HG03135 (cell line): Measurements from ENCODE around the gene MBD3.
A peak's percentile ranks its signal among the peaks of the same experiment; 100 is the strongest.

Experiments
- ATAC-seq: cut with Tn5 transposase; IDR thresholded peaks from one replicate; pipeline ENCODE4 v1.9.1; 2021; ENCODE audit warnings: mild to moderate bottlenecking, moderate library complexity; ENCODE audit not compliant: unreplicated experiment

The MBD3 gene

DNA sequence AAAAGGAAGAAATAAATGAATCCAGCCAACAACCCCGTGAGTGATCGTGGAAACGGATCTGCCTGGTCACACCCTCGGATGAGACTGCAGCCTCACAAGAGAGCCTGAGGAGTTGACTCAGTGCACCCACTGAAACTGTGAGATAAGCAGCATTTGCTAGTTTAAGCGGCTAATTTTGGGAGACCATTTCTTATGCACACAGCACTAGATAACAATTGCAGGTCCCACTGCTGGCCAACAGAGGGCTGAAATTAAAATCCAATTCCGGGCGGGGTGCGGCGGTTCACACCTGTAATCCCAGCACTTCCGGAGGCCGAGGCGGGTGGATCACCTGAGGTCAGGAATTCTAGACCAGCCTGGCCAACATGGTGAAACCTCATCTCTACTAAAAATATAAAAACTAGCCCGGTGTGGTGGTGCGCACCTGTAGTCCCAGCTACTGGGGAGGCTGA lies 9.0 kb upstream of the MBD3 start:
- no peak for ATAC-seq

DNA sequence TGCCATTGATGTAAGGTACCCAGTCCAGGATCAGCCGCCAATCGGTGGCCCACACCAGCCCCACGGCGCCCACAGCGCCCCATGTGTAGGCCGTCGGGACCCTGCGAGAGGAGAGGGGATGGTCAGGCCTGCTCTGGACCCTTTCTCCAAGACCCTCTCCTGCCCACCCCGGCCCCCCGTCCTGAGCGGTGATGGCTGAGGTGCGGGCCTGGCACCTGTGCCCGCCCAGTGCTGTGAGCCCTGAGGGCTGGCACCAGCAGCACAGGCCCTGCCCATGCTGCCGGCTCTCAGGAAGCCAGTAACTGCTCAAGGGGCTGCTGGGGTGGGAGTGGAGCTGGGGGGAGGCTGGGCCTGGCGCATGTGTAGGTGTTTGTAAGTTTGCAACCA lies 6.8 kb upstream of the MBD3 start:
- ATAC-seq, result no peak

DNA sequence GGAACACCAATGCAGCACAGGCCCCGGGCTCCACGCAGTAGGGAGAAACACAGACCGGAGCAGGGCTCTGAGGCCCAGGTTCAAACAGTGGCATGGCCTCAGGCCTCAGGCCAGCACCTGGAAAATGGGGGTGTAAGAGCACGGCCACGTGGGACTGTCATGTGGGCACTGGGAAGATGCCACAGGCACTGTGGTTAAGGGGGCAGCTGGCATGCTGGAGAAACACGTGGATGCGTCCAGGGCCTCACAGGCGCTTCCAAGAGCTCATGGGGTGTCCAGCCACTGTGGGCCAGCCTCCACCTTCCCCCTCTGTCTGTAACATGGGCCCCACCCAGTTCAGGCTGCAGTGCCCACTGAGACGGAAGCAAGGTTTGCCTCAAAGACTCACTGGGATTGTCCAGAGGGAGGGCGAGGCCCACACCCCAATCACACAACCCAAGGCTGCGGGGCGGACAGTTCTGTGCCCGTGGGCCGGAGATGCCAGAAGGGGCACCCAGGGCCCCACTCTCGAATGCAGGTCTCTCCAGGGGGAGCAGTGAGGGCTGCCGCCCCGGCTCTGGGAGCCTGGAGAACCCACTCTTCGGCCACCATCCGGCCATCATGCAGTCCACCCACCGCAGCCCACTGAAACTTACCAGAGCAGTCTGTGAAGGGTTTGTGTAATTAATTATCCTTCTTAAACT lies 6.3 kb upstream of the MBD3 start:
- ATAC-seq, result no peak

DNA sequence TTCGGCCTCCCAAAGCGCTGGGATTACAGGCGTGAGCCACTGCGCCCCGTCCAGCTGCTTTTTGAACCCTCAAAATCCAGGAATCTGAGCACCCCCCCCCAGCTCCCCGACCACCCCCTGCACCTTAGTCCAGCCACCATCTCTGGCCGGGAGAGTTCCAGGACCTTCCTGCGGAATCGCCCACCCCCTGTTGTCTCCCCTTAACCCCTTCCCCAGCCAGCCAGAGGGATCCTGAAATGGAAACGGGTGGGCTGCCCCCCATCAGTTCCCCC lies 772 bp upstream of the MBD3 start:
- no peak for ATAC-seq

DNA sequence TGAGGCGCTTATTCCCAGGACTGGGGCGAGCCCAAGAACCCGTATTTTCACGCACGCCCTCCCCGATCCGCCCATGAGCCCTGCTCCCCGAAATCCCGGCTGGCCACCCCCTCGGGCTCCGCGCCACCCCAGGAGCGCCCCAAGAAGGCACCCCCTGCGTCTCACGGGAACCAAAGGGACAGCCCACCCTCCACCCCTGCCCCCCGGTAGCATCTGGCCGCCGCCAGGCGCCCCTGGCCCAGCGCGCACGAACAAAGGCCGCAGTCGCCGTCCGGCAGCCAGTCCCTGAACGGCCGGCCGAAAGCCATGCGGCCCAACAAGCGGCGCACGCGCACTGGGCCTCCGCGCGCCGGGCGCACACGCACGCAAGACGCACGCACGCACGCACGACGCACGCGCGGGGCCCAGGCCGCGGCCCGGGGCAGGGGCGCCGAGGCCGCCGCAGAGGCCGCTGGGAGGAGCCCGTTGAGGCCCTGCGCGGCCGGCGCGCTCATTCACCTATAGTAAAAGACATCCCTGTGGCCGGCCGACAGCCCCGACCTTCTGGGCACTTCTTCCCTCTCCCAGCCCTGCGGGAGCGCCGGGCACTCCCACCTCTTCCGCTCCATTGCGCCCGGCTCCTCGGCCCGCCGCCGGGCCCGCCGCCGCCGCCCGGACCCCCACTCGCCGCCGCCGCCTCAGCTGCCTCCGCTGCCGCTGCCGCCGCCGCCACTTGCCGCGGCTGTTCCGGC lies 476 bp downstream of the MBD3 start:
- peak; percentile 69 for ATAC-seq

DNA sequence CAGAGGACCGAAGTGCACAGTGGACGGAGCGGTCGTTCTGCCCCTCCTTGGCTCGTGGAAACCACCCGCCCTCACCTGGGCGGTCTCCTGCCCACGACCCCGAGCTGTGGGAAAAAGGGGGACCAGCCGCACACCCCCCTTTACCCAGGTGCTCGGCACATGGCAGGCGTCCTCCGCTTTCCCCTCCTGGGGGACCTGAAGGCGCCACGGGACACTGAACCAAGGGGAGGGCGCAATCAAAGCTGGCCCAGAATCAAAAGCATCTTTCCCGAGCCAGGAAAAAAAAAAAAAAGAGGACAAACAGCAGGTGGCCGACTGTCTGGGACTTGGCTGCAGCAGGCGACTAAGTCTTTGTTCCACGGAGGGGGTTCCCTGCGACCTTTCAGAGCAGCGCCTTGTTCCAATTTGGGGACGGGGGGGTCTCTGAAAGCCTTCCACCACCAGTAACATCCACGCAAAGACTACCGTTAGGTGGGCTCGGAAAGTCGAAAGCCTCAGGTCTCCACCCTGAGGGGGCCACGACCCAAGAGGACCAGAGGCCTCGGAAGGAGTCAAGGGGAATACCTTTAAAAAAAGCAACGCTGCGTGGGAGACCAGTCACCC lies 1.1 kb downstream of the MBD3 start:
- no peak for ATAC-seq

DNA sequence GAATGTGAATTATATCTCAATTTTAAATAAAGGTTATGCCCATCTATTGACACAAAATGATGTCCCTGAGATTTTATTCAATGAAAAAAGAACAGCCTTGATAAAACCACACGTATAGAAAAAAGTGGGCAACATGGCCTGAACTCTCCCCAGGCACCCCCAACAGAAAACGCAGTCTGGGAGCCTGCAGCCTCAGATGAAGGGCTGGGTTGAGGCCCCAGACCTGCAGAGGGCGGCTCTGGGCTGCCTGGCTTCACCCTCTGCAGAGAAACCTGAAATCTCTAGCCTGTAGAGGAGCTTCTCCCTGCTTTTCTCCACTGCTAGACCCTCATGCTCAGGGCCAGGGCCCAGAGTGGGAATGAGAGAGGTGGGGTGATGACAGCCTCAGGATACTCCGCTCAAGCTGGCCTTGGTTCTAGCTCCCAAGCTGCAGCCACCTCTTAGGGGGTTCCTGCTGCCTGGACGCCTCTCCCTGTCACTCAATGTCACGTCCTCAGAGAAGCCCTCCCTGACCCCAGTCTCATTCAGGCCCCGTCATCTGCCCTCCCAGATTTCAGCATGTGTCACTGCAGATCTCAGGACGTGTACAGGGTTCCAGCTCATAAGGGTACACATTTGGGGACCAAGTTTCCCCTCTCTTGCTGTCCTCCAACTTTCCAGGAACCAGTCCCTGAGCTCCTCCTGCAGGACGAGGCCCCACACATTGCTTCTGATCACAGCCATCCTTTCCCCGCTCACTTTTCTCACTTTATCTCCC lies 1.8 kb downstream of the MBD3 start:
- no peak for ATAC-seq

DNA sequence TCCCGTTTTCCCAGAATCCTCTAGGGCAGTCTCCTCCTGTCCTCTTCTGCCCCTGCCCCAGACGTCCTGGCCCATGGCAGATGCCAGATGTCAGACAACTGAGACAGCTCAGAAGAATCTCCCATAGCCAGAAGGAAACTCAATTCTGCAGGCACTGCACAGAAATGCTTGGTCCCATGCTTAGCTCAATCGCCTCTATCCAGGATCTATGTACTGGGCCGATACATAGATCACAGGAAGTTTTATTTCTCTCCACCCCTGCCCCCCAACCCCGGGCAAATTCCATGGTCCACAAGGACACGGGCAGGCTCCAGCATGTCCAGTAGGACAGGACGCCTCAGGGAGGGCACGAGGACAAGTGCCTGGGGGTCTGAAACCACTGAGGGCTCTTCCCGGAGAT lies 4.8 kb downstream of the MBD3 start:
- ATAC-seq, result no peak

DNA sequence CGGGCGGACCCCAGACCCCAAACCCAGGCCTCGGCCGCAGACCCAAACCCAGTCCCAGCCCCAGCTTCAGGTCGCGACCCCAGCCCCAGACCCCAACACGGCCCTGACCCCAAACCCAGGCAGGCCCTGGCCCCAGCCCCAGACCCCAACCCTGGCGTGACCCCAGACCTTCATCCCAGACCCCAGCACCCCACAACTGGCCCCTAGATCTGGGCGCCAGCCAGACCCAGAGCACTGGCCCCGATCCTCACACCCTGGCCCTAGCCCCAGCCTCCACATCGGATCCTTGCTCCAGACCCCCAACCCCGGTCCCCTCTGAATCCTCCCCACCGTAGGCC lies 7.5 kb downstream of the MBD3 start:
- no peak for ATAC-seq

DNA sequence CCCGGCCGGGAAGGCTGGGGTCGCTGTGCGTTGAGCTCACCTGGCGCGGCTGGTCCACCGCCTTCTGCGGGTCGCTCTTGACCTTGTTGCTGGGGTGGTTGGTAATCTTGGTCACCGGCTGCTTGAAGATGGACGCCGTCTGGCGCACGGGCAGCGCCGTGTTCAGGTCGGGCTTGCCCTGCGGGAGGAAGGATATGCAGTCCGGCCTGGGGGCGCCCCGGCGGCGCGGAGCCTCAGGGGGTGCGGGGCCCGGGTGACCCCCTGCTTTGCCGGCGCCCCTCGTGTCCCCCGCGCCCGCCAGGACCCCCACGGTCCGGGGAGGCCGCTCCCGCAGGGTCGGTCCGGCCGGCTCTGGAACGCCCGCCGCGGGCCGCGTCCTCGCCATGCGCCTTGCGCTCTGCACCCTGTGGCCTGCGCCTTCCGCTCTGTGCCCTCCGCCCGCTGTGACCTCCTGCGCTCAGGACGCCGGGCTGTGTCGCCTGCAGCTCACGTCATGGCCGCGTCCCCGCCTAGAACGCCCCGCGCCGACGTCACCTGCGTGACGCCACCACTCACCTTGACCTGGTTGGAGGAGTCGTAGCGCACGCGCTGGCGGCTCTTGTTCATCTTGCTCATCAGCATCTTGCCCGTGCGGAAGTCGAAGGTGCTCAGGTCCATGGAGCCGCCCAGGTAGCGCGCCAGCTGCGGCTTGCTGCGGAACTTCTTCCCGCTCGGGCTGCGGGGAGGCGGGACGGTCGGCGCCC lies 8.0 kb downstream of the MBD3 start:
- no peak for ATAC-seq

DNA sequence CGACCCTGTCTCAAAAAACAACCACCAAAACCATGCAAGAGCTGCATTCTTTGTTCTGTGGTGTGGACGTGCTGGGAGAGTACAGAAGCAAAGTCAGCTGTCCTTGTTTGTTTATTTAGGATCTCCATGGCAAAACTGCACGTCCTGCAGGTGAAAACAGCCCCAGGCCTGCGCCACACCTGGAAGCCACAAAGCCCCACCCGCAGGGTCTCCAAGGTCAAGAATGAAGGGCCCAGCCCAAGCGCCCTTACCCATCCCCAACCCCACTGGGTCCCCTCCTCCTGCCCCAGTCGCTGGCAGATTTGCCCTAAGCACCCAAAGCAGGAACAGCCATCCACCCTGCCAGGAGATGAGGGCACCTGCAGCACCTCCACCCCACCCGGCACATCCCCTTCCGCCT lies 10.5 kb downstream of the MBD3 start:
- no peak for ATAC-seq

DNA sequence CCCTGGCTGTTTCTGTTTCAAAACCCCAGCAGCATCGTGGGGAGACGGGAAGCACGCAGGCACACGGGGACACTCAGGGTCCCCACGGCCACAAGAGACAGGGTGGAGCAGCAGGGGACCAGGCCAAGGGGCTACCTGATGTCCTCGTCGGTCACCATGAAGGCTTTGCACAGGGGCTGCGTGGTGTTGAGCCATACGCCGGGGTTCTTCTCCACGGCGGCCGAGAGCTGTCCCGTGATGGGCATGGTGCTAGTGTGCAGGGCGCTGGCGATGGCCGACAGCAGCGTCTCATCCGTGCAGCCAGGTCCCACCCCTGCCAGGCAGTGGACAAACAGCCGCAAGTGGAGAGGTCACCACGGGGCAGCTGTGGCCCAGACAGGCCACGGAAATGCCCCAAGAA lies 11.7 kb downstream of the MBD3 start:
- no peak for ATAC-seq

DNA sequence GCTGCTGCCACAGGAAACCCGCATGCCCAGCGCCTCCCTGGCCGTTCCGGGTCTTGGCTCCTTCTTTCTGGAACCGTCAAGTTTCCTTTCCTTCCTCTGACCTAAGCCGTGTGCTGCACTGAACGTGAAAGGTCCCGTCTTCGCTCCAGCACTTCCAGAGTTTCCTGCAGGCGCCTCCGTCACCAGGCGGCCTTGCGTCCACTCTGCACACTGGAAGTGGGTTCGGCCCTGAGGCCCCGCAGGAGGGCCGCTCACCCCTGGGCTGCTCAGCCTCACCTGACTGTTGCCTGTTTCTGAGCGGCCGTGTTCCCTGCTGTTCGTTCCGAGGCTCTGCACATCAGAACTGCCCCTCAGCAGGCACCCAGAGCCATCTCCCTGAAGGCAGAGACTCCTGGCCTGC lies 12.3 kb downstream of the MBD3 start:
- ATAC-seq, result no peak

DNA sequence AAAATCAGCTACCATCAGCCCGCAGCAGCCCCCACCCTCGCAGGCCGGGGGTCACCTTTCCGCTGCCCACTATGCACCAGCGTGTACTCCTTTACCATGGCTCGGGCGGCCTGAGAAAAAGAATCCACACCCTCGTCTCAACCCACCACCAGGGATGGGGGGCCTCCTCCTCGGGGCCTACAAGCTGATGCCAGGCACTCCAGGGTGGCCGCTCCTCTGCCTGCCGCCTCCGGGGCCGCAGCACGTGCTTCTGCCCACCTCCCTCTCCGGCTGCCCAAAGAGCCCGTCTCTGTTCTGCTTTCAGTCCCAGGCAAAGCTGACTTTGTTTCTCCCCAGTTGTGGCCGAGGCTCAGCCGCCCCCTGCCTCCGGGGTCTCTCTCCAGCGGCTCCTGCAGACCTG lies 13.4 kb downstream of the MBD3 start:
- ATAC-seq, result no peak

DNA sequence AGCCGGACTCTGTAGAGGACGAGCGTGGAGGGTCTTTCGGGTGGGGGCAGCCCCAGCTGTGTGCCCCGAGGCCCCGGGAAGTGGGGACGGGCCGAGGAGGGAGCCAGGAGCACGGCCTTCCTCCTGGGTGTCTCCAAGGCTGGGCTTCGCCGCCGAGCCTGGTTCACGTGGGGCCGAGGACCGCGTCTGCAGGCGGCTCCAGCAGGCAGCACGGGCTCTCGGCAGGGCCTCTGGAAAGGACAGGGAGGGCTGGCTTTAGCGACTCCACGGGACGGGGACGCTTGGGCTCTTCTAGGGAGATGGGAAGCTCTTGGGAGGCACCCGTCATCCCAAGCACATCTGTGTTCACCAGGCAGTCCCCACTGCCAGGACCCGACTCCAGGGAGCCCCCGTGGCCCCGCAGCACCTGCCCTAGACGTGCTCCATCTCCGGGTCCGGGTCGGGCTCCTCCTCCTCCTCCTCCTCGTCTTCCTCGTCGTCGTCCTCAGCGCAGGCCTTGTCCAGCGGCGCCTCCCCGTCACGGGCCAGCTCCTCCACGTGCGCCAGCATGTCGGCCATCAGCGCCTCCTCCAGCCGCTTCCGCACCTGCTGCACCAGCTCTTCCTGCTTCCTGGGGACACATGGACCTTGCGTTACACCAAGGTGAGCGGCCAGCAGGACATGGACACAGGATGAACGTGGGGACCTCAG lies 14.6 kb downstream of the MBD3 start:
- no peak for ATAC-seq

DNA sequence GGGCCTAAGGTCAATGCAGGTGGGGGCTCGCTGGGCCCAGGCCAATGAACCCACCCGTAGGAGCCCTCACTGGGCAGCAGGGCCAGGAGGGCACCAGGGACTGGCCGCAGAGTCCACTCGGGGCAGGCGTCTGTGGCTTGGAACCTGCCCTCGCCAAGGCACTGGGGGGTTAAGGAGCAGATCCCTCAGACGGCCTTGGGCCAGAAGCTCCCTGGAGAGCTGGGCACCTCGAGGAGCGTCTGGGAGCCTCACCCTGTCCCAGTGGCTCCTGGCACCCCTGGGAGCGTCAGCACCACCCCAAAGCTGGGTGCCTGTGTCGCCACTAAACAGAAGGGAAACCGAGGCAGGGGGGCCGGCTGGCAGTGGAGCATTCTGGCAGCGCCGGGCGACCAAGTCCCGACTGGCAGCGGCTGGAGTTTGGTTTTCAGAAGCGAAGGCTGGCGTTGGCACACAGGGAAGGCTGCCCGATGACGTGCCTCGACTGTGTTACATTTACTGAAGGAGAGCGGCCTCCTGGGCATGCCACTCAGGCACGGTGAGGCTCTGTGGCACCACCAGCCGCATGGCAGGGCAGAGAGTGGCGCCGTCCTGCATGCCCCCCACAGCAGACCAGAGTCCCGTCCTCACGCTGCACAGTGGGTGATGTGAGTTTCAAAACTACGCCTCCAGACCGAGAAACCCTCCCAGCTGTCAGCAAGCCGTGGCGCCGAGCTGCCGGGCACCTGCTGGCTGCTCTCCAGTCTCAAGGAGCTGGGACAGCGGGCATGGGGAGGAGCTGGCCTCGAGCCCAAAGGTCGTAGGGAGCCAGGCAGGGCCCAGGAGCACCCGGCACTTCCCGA lies 15.4 kb downstream of the MBD3 start:
- no peak for ATAC-seq

DNA sequence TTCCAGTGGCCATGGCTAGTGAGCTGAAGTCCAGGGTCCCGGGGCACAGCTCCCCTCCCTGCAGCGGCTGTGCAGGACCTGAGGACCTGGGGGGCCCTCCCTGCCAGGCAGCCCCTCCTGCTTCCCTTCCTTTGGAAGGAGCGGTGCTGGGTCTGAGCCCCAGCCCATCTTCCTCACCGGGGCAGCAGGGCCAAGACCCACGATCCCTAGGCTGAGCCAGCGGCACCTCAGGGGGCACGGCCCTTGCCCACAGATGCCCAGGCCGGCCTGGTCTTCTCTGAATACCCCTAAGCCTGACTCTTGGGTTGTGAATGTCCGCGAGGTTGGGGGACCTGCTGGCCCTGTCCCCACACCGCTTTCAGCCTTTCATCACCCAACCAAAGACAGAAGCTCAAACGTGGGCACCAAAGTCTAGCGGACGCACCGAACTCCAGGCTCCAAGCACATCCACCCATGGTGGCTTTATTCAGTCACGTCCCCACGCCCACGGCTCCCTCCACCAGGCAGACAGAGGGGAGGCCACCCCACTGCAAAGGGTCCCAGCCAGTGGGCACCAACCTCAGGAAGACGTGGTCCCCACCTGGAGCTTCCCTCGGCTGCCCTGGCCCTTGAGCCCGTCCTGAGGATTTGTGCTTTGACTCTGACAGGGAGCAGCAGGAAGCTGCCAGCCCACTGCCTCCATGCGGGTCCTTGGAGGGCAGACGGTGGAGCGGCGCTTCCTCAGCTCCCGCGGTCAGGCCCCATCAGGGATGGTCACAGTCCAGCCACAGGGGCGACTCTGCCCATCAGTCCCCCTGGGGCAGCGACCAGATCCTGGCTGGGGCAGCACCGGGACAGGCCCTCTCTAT lies 16.2 kb downstream of the MBD3 start:
- ATAC-seq, result no peak

DNA sequence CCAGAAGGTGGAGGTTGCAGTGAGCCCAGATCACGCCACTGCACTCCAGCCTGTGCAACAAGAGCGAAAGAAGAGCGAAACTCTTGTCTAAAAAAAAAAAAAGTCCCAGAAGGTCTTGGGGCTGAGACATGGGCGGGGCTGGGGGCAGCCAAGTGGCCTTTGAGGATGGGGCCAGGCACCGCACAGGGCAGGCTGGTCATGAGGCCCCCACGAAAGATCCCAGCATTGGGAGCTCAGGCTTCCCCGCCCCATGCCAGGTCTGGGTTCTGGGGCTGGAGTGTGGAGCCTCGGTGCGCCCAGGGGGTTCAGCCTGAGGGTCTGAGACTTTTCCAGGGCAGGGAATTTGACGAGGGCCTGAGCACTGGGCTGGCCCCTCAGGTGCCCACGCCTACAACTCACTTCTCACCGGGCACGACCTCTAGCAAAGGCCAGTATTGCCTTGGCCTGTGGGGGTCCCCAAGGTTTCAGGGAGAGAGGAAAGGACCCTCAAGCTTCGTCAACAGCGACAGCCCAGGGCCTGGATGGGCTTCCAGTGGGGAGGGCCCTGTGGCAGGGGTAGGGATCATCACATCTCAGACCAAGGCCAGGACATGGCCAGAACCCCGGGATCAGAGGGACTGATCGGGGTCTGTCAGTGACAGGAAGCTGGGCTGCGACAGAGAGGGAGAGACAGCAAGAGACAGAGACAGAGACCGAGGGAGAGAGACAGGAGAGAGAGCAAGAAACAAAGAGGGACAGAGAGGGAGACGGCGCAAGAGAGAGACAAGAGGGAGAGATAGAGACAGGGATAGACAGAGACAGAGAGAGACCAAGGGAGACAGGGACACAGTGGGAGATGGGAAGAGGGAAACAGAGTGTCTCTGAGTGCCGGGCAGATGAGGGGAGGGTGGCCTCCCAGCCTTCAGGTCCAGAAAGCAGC lies 17.1 kb downstream of the MBD3 start:
- ATAC-seq, result no peak
